Measurements from ENCODE around the gene TP53TG3B.
A peak's percentile ranks its signal among the peaks of the same experiment; 100 is the strongest.
"Not testable (repeated sequence)": the region's sequence is repeated elsewhere in the genome, so short reads cannot be mapped to it uniquely, and the experiment has no call there.

The TP53TG3B gene, protein sequence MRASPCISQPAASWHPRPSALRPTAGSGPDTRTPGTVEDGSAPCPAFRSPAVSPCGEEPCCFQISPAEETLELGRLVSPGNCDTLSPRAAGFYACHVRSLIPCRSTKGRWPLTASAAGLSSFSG

GRCh38 chr16:33360541-33360940, at the start of gene TP53TG3B:
TP53TG3B (plus strand) TSS chr16:33360841; CDS start chr16:33360909, 68 bp downstream.
- DNase-seq, result not testable (repeated sequence)

DNA sequence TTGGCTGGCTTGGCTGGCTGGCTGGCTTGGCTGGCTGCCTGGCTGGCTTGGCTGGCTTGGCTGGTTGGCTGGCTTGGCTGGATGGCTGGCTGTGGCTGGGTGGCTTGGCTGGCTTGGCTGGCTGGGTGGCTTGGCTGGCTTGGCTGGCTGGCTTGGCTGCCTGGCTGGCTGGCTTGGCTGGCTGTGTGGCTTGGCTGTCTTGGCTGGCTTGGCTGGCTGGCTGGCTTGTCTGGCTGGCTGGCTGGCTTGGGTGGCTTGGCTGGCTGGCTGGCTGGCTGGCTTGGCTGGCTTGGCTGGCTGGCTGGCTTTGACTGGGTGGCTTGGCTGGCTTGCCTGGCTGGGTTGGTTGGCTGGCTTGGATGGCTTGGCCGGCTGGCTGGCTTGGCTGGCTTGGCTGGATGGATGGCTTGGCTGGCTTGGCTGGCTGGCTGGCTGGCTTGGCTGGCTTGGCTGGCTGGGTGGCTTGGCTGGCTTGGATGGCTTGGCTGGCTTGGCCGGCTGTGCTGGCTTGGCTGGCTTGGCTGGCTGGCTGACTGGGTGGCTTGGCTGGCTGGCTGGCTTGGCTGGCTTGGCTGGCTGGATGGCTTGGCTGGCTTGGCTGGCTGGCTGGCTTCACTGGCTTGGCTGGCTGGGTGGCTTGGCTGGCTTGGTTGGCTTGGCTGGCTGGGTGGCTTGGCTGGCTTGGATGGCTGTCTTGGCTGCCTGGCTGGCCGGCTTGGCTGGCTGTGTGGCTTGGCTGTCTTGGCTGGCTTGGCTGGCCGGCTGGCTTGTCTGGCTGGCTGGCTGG, 24.2 kb upstream of the TP53TG3B start:
- DNase-seq, result peak; percentile 2 to 54

GRCh38 chr16:33337627-33338542, 22.8 kb upstream of the TP53TG3B start:
- peak; percentile 0 to 41 for DNase-seq

DNA sequence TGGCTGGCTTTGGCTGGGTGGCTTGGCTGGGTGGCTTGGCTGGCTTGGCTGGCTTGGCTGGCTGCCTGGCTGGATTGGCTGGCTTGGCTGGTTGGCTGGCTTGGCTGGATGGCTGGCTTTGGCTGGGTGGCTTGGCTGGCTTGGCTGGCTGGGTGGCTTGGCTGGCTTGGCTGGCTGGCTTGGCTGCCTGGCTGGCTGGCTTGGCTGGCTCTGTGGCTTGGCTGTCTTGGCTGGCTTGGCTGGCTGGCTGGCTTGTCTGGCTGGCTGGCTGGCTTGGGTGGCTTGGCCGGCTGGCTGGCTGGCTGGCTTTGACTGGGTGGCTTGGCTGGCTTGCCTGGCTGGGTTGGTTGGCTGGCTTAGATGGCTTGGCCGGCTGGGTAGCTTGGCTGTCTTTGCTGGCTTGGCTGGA, 22.1 kb upstream of the TP53TG3B start:
- peak in 1 of 2 donors; percentile 20 for DNase-seq

- DNase-seq, result peak; percentile 2 to 47
Measured at GRCh38 chr16:33339093-33340061, 21.3 kb upstream of the TP53TG3B start.

Data from CD4-positive, alpha-beta T cell treated with Interferon alpha-2 for 1 hour (primary cell).